ENCODE data around the gene S100A14.
"Not testable (repeated sequence)": the region's sequence is repeated elsewhere in the genome, so short reads cannot be mapped to it uniquely, and the experiment has no call there.

S100A14 gene

GRCh38 chr1:153578936-153579335, 37.2 kb downstream of the S100A14 start:
- Histone ChIP-seq H3K9me3 (ENCODE audit: insufficient read depth, low read length) (no peaks in the 10 kb centered on the region), H2AFZ (ENCODE audit: low read depth, low read length) (no peak overlapping the region), H3K27ac (ENCODE audit: low read length) (no peak overlapping the region), H3K4me2 (ENCODE audit: low read length) (no peak overlapping the region), H4K20me1 (ENCODE audit: insufficient read depth, low read length) (no peaks in the 10 kb centered on the region), H3K9ac (ENCODE audit: low read length) (no peak overlapping the region), H3K4me1 (ENCODE audit: low read length) (peaks cover 15% of the 10 kb centered on the region), H3K79me2 (ENCODE audit: low read length) (no peaks in the 10 kb centered on the region), H3K27me3 (ENCODE audit: low read depth, low read length) (no peaks in the 10 kb centered on the region), H3K4me3 (ENCODE audit: low read length) (no peak overlapping the region), H3K36me3 (replicated peaks; ENCODE audit: low read depth, low read length) (no peaks in the 10 kb centered on the region)
- no peak for TF ChIP-seq CTCF (IDR thresholded peaks at IDR 0.05; ENCODE audit: low read depth, low read length)
- TF ChIP-seq EZH2phosphoT487 (IDR thresholded peaks at IDR 0.05; ENCODE audit: low read depth): no peak

- no peaks in the 10 kb centered on the region for H3K9me3 ChIP-seq (ENCODE audit: insufficient read depth, low read length)
- H3K27ac ChIP-seq (ENCODE audit: low read length): no peak overlapping the region
- peaks cover 15% of the 10 kb centered on the region for H3K4me1 ChIP-seq (ENCODE audit: low read length)
- H3K79me2 ChIP-seq (ENCODE audit: low read length): no peaks in the 10 kb centered on the region
- no peak overlapping the region for H3K9ac ChIP-seq (ENCODE audit: low read length)
- H3K4me3 ChIP-seq (ENCODE audit: low read length): no peak overlapping the region
- H2AFZ ChIP-seq (ENCODE audit: low read depth, low read length): no peak overlapping the region
- H3K4me2 ChIP-seq (ENCODE audit: low read length): no peak overlapping the region
- no peaks in the 10 kb centered on the region for H3K27me3 ChIP-seq (ENCODE audit: low read depth, low read length)
- no peak for TF ChIP-seq CTCF (IDR thresholded peaks at IDR 0.05; ENCODE audit: low read depth, low read length)
- TF ChIP-seq EZH2phosphoT487 (IDR thresholded peaks at IDR 0.05; ENCODE audit: low read depth): no peak
- no peaks in the 10 kb centered on the region for H4K20me1 ChIP-seq (ENCODE audit: insufficient read depth, low read length)
- no peaks in the 10 kb centered on the region for H3K36me3 ChIP-seq (replicated peaks; ENCODE audit: low read depth, low read length)
Measured at GRCh38 chr1:153578490-153578889, 37.6 kb downstream of the S100A14 start.

GRCh38 chr1:153577624-153578051, 38.5 kb downstream of the S100A14 start:
- H3K36me3 ChIP-seq (replicated peaks; ENCODE audit: low read depth, low read length): no peaks in the 10 kb centered on the region
- peak overlapping the region; percentile 73 for H2AFZ ChIP-seq (ENCODE audit: low read depth, low read length)
- TF ChIP-seq EZH2phosphoT487 (IDR thresholded peaks at IDR 0.05; ENCODE audit: low read depth) (no peak), CTCF (IDR thresholded peaks at IDR 0.05; ENCODE audit: low read depth, low read length) (no peak)
- no peaks in the 10 kb centered on the region for H3K27me3 ChIP-seq (ENCODE audit: low read depth, low read length)
- H3K4me1 ChIP-seq (ENCODE audit: low read length): peaks cover 23% of the 10 kb centered on the region
- H4K20me1 ChIP-seq (ENCODE audit: insufficient read depth, low read length): no peaks in the 10 kb centered on the region
- H3K27ac ChIP-seq (ENCODE audit: low read length): no peak overlapping the region
- H3K9ac ChIP-seq (ENCODE audit: low read length): peak overlapping the region; percentile 34
- peak overlapping the region; percentile 68 for H3K4me2 ChIP-seq (ENCODE audit: low read length)
- H3K9me3 ChIP-seq (ENCODE audit: insufficient read depth, low read length): no peaks in the 10 kb centered on the region
- H3K4me3 ChIP-seq (ENCODE audit: low read length): peak overlapping the region; percentile 57
- no peaks in the 10 kb centered on the region for H3K79me2 ChIP-seq (ENCODE audit: low read length)

- no peaks in the 10 kb centered on the region for H3K27me3 ChIP-seq (ENCODE audit: low read depth, low read length)
- H3K4me1 ChIP-seq (ENCODE audit: low read length): peaks cover 28% of the 10 kb centered on the region
- no peaks in the 10 kb centered on the region for H3K79me2 ChIP-seq (ENCODE audit: low read length)
- H4K20me1 ChIP-seq (ENCODE audit: insufficient read depth, low read length): no peaks in the 10 kb centered on the region
- H3K4me3 ChIP-seq (ENCODE audit: low read length): peak overlapping the region; percentile 57
- H3K4me2 ChIP-seq (ENCODE audit: low read length): peak overlapping the region; percentile 68
- H3K36me3 ChIP-seq (replicated peaks; ENCODE audit: low read depth, low read length): no peaks in the 10 kb centered on the region
- H2AFZ ChIP-seq (ENCODE audit: low read depth, low read length): peak overlapping the region; percentile 73
- H3K9me3 ChIP-seq (ENCODE audit: insufficient read depth, low read length): no peaks in the 10 kb centered on the region
- TF ChIP-seq EZH2phosphoT487 (IDR thresholded peaks at IDR 0.05; ENCODE audit: low read depth) (no peak), CTCF (IDR thresholded peaks at IDR 0.05; ENCODE audit: low read depth, low read length) (no peak)
- H3K27ac ChIP-seq (ENCODE audit: low read length): no peak overlapping the region
- peak overlapping the region; percentile 34 for H3K9ac ChIP-seq (ENCODE audit: low read length)
Measured at GRCh38 chr1:153577138-153577537, 39.0 kb downstream of the S100A14 start.

GRCh38 chr1:153575497-153575896, 40.6 kb downstream of the S100A14 start:
- not testable (repeated sequence) for H3K9me3 ChIP-seq (ENCODE audit: insufficient read depth, low read length); H3K4me2 ChIP-seq (ENCODE audit: low read length); H4K20me1 ChIP-seq (ENCODE audit: insufficient read depth, low read length); H3K79me2 ChIP-seq (ENCODE audit: low read length); H3K4me3 ChIP-seq (ENCODE audit: low read length); H3K27me3 ChIP-seq (ENCODE audit: low read depth, low read length); H3K36me3 ChIP-seq (replicated peaks; ENCODE audit: low read depth, low read length); H2AFZ ChIP-seq (ENCODE audit: low read depth, low read length); H3K27ac ChIP-seq (ENCODE audit: low read length); H3K9ac ChIP-seq (ENCODE audit: low read length)
- peaks cover 31% of the 10 kb centered on the region for H3K4me1 ChIP-seq (ENCODE audit: low read length)

- peaks cover 31% of the 10 kb centered on the region for H3K4me1 ChIP-seq (ENCODE audit: low read length)
- H3K9ac ChIP-seq (ENCODE audit: low read length); H3K27ac ChIP-seq (ENCODE audit: low read length); H3K27me3 ChIP-seq (ENCODE audit: low read depth, low read length); H3K4me3 ChIP-seq (ENCODE audit: low read length); H3K4me2 ChIP-seq (ENCODE audit: low read length); H3K9me3 ChIP-seq (ENCODE audit: insufficient read depth, low read length); H3K36me3 ChIP-seq (replicated peaks; ENCODE audit: low read depth, low read length); H4K20me1 ChIP-seq (ENCODE audit: insufficient read depth, low read length); H2AFZ ChIP-seq (ENCODE audit: low read depth, low read length); H3K79me2 ChIP-seq (ENCODE audit: low read length): not testable (repeated sequence)
Measured at GRCh38 chr1:153575081-153575491, 41.0 kb downstream of the S100A14 start.
